ENCODE results near the gene NR6A1.

DNA sequence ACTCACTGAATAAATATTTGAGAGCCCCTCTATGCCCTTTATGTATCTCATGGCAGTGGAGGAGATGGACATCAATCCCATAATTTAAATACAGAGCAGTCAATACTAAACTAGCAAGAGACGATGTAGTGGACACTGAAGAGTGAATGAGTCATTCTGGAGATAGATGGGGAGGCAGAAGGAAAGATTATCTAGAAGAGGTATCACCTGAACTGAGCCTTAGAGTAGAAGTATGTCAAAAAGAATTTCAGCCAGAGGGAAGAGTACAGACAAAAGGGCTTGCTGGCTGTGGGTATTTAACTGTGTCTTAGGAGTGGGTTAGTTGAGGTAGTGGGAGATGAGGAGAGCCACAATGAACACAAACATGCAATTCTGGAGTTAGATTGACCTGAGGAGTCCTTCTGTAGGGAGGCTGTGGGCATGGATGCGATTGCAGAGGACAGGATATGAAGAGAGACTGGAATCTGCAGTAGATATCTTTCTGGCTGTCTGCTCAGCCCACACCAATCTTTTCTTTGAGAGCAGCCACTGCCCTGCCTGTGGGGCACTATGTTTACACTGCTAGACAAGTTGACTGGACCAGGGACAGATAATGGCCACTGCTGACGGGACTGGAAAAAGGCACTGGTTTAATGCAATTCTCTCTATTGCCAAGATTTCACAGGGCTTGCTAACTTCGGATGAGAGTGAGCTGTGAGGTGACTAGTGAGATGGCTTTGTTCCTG, 200.0 kb downstream of the NR6A1 start:
- TF ChIP-seq NR2C2 (CRISPR knock-in tag; IDR thresholded peaks at IDR 0.05) = no peak
- TF ChIP-seq, protein P1, sequence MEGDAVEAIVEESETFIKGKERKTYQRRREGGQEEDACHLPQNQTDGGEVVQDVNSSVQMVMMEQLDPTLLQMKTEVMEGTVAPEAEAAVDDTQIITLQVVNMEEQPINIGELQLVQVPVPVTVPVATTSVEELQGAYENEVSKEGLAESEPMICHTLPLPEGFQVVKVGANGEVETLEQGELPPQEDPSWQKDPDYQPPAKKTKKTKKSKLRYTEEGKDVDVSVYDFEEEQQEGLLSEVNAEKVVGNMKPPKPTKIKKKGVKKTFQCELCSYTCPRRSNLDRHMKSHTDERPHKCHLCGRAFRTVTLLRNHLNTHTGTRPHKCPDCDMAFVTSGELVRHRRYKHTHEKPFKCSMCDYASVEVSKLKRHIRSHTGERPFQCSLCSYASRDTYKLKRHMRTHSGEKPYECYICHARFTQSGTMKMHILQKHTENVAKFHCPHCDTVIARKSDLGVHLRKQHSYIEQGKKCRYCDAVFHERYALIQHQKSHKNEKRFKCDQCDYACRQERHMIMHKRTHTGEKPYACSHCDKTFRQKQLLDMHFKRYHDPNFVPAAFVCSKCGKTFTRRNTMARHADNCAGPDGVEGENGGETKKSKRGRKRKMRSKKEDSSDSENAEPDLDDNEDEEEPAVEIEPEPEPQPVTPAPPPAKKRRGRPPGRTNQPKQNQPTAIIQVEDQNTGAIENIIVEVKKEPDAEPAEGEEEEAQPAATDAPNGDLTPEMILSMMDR (IDR thresholded peaks at IDR 0.05) = no peak
- TF ChIP-seq, protein P2, sequence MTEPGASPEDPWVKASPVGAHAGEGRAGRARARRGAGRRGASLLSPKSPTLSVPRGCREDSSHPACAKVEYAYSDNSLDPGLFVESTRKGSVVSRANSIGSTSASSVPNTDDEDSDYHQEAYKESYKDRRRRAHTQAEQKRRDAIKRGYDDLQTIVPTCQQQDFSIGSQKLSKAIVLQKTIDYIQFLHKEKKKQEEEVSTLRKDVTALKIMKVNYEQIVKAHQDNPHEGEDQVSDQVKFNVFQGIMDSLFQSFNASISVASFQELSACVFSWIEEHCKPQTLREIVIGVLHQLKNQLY (CRISPR knock-in tag; IDR thresholded peaks at IDR 0.05) = no peak
- TF ChIP-seq, protein P3, sequence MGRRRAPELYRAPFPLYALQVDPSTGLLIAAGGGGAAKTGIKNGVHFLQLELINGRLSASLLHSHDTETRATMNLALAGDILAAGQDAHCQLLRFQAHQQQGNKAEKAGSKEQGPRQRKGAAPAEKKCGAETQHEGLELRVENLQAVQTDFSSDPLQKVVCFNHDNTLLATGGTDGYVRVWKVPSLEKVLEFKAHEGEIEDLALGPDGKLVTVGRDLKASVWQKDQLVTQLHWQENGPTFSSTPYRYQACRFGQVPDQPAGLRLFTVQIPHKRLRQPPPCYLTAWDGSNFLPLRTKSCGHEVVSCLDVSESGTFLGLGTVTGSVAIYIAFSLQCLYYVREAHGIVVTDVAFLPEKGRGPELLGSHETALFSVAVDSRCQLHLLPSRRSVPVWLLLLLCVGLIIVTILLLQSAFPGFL (CRISPR knock-in tag; IDR thresholded peaks at IDR 0.05; ENCODE audit: borderline replicate concordance) = no peak

All from WTC11 (cell line).